GM19463 (cell line): ENCODE results near the gene DYRK2.
"Not testable (repeated sequence)": the region's sequence is repeated elsewhere in the genome, so short reads cannot be mapped to it uniquely, and the experiment has no call there.

Experiments
- ATAC-seq: cut with Tn5 transposase; IDR thresholded peaks from one replicate; pipeline ENCODE4 v1.9.1; 2021; ENCODE audit warnings: mild to moderate bottlenecking, moderate library complexity; ENCODE audit not compliant: unreplicated experiment

Gene DYRK2

DNA sequence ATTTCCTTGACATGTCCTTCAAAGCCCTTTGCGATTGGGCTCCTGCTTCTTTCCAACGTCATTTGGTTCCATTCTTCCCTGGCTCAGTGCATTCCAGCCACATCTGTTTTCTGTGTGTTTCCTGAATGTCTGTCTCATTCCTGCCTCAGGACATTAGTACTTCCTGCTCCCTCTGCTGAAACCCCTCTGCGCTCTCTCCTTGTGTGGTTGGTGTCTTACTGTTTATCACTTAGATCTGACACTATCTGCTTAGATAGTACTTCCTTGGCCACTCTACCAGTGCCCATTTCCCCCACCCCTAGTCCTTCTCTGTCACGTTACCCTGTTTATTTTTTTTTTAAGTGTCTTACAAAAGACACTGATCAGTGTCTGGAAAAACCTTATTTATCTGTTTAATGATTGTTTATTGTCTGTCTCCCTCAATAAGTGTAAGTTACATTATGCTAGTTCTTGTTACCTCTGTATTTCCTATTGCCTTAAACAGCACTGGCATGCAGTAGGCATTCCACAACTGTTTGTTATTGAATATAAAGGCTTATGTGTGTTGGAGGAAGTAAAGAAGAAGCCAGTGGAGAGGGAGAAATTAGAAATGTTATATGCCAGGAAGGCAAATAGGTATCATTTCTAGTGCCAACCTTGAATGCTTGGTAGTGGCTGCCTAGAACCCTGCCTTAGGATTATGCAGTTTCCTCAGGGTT, 21.5 kb downstream of the DYRK2 start:
- ATAC-seq = no peak

DNA sequence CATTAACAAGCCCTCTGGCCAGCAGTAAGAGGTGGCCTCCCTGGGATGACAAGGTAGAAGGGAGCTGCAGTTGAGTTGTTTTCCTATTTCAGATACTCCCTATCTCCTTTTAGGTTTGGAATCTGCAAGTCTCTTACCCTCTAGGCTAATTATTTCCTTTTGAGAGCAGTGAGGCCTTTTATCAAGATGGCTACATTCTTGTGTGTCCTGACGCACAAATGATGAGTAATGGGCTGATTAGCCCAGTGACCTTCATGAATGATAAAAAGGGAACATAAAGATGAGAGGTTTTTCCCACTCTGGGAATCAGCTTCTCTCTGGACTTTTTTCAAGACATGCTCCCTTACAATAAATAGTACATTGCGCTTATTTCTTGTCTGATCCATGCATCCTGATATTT, 22.9 kb downstream of the DYRK2 start:
- no peak for ATAC-seq

DNA sequence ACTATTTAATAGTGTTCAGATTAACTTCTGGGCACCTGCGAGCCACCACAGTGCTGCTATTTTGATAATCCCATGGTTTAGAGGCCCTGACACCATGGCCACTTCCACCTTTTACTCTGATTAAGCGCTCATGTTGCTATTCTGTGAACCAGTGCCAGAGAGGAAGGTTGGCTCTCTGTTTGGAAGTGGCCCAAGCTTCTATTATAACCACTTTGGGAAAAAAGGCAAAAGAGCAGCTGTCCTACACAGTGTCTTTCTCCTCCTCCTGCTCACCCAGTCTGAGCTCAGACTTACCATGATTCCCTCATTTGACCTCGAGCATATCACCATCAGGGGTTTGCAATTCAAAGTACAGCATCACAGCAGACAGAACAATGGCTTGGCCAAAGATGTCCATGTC, 23.3 kb downstream of the DYRK2 start:
- no peak for ATAC-seq

DNA sequence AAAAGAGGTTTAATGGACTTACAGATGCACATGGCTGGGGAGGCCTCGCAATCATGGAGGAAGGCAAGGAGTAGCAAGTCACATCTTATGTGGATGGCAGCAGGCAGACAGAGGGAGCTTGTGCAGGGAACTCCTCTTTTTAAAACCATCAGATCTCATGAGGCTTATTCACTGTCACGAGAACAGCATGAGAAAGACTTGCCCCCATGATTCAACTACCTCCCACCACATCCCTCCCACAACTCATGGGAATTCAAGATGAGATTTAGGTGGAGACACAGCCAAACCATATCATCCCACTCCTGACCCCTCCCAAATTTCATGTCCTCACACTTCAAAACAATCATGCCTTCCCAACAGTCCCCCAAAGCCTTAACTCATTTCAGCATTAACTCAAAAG, 24.0 kb downstream of the DYRK2 start:
- not testable (repeated sequence) for ATAC-seq

DNA sequence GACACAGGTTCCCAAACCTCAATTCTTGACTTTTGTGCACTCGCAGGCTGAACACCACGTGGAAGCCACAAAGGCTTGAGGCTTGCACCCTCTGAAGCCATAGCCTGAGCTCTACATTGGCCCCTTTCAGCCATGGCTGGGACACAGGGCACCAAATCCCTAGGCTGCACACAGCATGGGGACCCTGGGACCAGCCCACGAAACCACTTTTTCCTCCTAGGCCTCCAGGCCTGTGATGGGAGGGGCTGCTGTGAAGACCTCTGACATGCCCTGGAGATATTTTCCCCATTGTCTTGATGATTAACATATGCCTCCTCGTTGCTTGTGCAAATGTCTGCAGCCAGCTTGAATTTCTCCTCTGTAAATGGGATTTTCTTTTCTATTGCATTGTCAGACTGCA, 25.0 kb downstream of the DYRK2 start:
- ATAC-seq = not testable (repeated sequence)

DNA sequence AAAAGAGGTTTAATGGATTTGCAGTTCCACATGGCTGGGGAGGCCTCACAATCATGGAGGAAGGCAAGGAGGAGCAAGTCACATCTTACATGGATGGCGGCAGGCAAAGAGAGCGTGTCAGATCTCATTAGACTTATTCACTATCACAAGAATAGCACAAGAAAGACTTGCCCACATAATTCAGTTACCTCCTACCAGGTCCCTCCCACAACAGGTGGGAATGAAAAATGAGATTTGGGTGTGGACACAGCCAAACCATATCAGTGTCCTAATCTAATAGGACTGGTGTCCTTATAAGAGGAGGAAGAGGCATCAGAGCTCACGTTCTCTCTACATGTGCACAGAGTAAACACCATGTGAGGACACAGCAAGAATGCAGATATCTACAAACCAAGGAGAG, 25.9 kb downstream of the DYRK2 start:
- no peak for ATAC-seq

DNA sequence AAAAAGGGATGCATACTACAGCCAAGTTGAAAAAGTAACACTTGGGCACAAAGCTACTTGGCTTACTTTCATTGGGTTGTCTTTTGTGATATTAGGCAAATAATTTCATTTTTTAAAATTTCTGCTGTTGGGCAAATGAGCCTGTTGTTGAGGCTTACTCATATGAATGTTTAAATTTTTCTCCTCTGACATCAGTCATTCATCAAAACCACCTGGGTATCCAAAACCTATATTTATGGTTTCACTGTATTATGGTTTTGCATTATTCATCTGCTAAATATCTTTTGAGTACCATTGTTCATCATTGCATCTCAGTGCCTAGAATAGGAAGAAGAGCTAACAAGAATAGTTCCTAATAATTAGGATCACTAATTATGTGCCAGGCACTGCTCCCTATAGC, 28.1 kb downstream of the DYRK2 start:
- ATAC-seq = no peak

DNA sequence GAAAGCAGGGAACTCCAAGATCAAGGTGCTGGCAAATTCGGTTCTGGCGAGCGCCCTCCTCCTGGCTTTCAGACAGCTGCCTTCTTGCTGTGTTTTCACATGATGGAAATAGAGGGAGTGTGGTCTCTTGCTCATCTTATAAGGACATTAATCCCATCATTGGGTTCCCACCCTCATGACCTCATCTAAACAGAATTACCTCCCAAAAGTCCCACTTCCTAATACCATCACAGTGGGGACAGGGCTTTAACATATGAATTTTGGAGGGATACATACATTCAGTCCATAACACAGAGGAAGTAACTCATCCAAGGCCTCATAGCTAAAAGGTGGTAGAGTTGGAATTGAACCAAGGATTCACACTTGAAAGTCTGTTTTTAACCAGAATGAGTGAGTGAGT, 28.6 kb downstream of the DYRK2 start:
- no peak for ATAC-seq

DNA sequence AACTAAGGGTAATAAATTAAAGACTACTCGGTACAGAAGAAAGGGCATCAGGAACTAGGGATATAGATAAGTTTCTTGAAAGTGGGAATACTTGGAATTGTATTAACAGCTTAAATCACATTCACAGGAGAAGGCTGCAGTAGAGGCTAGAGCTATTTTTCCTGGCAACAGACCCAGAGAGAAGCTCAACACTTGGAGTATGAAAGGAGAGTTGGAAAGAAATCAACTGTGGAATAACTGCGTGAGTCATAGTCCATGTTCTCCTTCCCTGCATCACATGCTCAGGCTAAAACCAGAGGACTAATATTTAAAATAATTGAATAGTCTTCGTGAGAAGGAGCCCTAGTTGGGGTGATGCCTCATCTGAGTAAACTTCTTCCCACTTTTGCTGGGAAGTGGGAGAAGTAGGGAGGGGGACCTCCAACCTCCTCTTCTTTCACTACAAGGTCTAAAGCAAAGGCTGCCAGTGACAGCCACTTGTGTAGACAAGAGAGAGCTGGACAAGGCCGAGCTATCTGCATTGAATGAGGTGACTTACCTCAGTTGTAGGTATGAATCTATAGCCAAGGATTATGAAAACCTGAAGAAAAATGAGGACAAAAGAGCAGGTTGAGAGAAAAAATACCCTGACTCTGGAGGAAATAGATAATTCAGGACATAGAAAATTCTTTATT, 32.7 kb downstream of the DYRK2 start:
- no peak for ATAC-seq

DNA sequence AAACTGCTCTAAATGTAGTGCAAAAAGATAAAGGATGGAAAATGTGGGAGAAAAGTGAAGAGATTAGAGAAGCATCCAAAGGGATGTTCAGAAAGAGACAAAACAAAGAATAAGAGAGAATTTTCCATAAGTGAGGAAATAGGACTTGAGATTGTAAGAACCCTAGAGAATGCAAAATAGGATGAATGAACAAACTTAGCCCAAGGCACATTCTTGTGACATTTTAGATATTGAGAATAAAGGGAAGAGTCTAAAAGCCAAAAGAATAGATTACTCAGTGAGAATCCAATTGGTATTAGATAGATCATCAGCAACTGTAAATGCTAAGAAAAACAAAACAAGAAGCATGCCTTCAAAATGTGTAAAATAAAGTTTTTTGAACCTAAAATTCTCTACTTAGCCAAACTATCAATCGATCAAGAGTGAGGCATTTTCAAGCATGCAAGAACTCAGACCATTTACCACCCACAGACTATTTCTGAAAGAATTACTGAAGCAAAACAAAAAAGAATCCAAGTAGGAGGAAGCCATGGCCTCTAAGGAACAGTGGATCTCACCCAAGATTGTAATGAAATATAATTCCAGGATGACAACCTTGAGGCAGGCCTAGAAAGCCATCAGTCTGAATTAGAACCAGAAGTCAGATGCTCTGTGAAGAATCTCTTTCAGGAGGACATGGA, 33.5 kb downstream of the DYRK2 start:
- no peak for ATAC-seq

DNA sequence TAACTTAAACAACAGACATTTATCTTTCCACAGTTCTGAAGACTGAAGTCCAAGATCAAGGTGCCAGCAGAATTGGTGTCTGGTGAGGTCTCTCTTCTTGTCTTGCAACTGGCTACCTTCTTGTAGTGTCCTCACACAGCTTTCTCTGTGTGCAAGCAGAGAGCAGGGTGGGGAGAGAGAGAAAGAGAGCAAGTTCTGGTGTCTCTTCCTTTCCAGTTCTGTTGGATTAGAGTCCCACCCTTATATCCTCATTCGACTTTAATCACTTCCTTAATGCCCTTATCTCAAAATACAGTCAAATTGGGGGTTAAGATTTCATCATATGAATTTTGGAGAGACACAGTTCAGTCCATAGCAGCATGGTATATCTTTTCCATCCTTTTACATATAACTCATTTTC, 40.8 kb downstream of the DYRK2 start:
- no peak for ATAC-seq

DNA sequence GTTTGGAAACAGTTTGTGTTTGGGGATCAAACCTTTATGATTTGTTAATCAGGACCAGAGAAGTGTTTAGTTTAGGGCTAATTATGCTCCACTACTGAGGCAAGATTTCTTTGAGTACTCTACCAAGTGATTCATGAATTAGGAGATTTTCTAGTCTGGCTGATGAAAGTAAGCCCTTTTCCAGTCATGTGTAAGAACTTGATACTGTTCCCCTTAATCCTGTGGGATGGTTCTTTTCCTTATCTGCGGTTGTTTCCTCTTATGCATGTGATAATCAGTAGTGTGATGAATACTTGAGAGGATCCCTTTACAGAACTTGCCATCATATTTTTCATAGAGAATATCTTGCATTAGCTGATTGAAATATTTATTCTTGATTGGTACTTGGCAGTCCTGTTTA, 42.1 kb downstream of the DYRK2 start:
- no peak for ATAC-seq

DNA sequence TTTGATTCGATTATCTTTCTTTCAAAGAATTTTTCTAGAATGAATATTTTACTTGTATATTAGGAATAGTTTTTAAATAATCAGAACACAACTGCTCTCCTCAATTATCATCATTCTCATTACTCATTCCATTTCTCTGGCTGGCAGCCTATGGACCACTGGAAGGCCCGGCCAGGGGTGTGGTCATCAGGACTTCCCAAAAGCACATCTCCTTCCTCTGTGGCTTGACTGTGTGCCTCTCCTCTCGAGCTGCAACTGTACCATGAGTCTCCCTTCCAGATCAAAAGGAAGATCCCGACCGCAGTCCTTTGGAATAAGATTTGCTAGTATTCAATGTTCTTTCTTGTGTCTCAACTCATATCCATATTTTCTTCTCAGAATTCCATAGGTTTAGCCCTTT, 42.7 kb downstream of the DYRK2 start:
- no peak for ATAC-seq

DNA sequence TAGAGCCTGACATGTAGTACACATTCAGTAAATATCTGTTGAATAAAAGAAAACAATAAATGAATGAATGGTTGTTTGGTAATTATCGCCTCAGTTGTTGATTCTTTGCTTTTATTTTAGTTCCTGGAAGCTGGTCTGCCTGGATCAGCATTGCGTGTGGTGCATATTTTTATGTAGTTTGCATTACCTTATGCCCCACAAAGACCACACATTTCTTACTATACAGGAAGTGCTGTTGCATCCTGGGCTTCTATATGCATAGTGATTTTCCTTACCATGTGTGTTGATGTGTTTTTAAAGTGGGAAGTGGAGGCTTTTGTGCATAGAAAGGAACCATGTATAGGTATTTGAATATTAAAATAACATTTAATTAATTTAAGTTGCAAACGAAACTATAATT, 43.6 kb downstream of the DYRK2 start:
- no peak for ATAC-seq

DNA sequence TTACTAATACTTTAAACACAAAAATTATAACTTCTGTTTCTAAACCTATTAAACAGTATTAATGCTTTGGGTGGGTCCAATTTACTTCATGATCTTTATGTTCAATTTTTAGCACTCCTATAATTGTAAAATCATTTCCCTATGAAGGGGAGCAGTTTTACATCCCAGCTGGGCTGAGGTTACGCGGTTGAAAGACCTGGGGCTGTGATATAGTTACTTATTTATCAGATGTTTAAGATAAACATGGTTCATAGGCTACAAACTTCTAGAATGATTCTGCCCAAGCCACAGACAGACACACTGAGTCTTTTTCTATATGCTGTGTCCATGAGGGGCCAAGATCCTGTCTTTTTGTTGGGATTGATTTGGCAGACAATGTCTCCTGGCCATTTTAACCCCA, 44.4 kb downstream of the DYRK2 start:
- peak; percentile 77 for ATAC-seq

DNA sequence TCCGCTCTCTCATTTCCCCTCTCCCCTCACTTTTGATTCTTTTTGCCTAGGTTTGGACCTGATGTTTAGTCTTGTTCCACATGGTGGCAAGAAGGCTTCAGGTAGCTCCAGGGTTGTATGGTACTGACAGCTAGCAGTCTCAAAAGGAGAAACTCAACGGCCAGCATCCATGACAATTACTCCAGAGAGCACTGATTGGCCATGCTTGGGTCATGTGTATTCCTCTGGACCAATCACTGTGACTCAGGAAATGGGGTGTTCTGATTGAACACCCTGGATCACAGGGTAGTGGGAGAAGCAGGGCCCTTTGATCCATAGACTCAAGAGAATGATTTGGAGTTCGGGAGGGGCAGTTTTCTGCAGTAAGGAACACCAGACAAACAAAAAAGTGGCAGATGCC, 45.3 kb downstream of the DYRK2 start:
- ATAC-seq = no peak

DNA sequence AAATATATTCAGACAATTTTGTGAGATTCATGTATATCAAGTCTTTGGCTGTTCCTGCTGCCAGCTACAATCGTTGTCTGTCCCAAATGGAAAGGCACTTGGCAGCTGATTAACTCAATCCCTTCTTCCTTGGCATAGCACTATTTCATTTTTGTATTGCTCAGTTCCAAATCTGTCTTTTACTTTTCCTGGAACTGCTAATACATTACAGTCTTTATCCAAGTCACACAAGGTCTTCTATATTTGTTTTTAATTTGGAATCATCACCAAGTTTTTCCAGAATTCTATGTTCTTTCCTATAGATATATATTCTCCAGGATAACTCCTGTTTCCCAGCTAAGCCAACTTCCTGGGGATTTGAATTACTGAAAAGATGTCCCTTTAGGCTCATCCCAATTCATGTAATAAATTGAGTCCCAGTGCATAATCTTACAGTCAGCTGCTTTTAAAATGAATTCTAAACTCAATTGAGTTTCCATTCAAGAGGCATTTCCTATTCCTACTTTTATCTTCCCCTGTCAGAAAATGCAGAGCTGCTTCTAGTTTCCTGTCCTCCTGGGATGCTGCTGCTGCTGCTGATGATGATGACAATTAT, 45.9 kb downstream of the DYRK2 start:
- no peak for ATAC-seq

DNA sequence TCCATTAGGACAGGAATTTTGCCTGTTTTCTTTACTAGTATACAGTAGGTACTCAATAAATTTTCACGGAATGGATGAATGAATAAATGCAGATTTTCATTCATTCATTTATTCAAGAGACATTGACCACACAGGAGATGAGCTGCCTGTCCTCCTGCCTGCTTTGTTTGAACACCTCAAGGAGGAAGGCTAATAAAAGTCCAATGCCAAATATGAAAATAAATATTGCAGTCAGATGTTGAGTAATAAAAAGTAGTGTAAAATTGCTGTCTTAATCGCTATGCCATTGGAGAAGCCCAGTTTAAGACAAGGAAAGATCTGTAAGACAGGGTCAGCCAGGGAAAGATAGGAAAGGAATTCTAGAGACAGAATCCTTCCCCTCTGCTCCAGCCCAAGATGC, 47.4 kb downstream of the DYRK2 start:
- no peak for ATAC-seq

DNA sequence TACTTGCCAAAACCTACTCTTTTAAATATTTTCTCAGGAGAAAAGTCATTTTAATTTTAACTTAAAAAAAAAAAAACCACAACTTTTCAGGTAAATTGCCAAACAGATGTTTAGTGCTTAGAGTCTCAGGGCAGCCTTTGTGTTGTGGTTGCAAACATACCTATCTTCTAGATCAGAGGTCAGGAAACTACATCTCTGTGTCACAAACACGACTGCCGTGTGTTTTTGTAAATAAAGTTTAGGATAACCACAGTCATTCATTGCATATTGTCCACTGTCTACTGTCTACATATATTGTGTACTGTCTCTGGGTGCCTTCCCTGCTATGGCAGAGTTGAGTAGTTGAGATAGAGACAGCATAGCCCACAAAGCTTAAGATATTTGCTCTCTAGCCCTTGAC, 48.9 kb downstream of the DYRK2 start:
- no peak for ATAC-seq

DNA sequence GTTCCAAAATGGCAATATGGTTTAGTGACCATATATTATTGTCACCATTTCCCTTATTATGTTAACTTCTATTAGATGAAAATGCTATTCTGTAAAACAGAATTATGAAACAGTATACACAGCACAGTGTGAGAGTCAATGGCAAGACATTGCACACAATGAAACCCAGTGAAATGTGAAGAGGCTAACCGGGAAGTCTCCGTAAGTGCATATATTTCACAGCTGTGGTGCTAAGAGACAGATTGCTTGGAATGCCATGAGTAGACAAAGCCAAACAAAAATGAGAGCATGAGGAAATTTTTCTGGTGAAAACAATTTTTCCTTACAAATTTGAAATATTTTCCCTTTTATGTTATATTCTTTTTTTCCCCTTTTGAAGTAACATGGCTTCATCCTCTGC, 49.4 kb downstream of the DYRK2 start:
- no peak for ATAC-seq

DNA sequence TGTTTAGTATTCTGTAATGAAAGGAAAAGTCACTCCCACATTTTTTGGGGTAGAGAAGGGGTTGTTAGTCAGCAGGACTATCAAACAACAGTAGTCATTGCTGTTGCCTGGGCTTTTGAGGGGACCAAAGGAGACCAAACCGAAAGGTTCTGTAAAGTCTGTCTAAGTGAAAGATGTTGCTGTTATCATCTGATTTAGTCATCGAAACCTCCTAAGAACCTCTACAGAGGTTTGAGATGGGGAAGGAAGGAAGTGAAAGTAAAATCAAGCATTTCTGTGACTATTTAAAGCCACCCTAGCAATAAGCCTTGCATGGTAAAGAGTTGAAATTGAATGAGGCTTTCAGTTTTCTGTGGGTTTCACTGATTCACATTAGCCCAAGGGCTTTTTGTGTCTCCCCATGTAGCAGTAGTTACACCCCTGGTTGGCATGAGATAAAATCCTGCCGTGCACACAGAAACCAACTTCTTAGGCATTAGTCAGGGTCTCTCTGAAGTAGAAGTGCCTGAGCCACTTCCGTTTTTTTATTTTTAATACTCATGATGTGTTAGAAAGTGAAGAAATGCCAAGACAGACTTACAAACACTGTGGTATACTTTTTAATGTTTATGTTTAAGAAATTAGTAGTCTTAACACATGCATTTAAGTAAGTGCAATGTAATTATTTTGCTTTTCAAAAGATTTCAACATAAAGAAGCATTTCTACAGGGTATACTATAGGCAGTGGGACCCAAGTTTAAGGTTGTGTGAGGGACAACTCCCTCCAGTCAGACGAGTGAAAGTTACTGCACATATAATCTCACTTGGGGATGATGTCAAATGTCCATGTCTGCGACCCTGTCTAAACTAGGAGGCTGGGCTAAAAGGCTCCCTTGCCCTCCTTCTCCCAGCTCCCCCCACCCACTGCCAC, 50.4 kb downstream of the DYRK2 start:
- ATAC-seq = peak; percentile 87
